ENCODE measurements around the gene PTPRG.
A peak's percentile ranks its signal among the peaks of the same experiment; 100 is the strongest.
"Not testable (repeated sequence)": the region's sequence is repeated elsewhere in the genome, so short reads cannot be mapped to it uniquely, and the experiment has no call there.

PTPRG gene

GRCh38 chr3:61803983-61804382 lies 242.6 kb downstream of the PTPRG start:
- no peak for DNase-seq (ENCODE audit: low spot score)

- DNase-seq (ENCODE audit: low spot score), result no peak
Measured at GRCh38 chr3:61804782-61805181, 243.4 kb downstream of the PTPRG start.

GRCh38 chr3:61805510-61806080 lies 244.2 kb downstream of the PTPRG start:
- no peak for DNase-seq (ENCODE audit: low spot score)

GRCh38 chr3:61806810-61807209 lies 245.4 kb downstream of the PTPRG start:
- DNase-seq (ENCODE audit: low spot score), result no peak

GRCh38 chr3:61807865-61808276 lies 246.5 kb downstream of the PTPRG start:
- DNase-seq (ENCODE audit: low spot score), result no peak

GRCh38 chr3:61808526-61808925 lies 247.2 kb downstream of the PTPRG start:
- no peak for DNase-seq (ENCODE audit: low spot score)

- DNase-seq (ENCODE audit: low spot score), result no peak
Measured at GRCh38 chr3:61808999-61809398, 247.6 kb downstream of the PTPRG start.

GRCh38 chr3:61809879-61810278 lies 248.5 kb downstream of the PTPRG start:
- DNase-seq (ENCODE audit: low spot score), result no peak

GRCh38 chr3:61810953-61811497 lies 249.7 kb downstream of the PTPRG start:
- no peak for DNase-seq (ENCODE audit: low spot score)

- DNase-seq (ENCODE audit: low spot score), result no peak
Measured at GRCh38 chr3:61811652-61812051, 250.3 kb downstream of the PTPRG start.

GRCh38 chr3:61812085-61812484 lies 250.7 kb downstream of the PTPRG start:
- no peak for DNase-seq (ENCODE audit: low spot score)

GRCh38 chr3:61812517-61812916 lies 251.1 kb downstream of the PTPRG start:
- no peak for DNase-seq (ENCODE audit: low spot score)

GRCh38 chr3:61813636-61814035 lies 252.3 kb downstream of the PTPRG start:
- no peak for DNase-seq (ENCODE audit: low spot score)

- DNase-seq (ENCODE audit: low spot score), result no peak
Measured at GRCh38 chr3:61814674-61815073, 253.3 kb downstream of the PTPRG start.

- not testable (repeated sequence) for DNase-seq (ENCODE audit: low spot score)
Measured at GRCh38 chr3:61816304-61816703, 254.9 kb downstream of the PTPRG start.

- DNase-seq (ENCODE audit: low spot score), result peak; percentile 38
Measured at GRCh38 chr3:61819861-61820260, 258.5 kb downstream of the PTPRG start.

- no peak for DNase-seq (ENCODE audit: low spot score)
Measured at GRCh38 chr3:61820306-61820992, 259.1 kb downstream of the PTPRG start.

- DNase-seq (ENCODE audit: low spot score), result no peak
Measured at GRCh38 chr3:61821823-61822251, 260.5 kb downstream of the PTPRG start.

- no peak for DNase-seq (ENCODE audit: low spot score)
Measured at GRCh38 chr3:61822588-61822987, 261.2 kb downstream of the PTPRG start.

GRCh38 chr3:61824553-61825135 lies 263.3 kb downstream of the PTPRG start:
- no peak for DNase-seq (ENCODE audit: low spot score)

GRCh38 chr3:61826161-61826560 lies 264.8 kb downstream of the PTPRG start:
- DNase-seq (ENCODE audit: low spot score), result no peak

- peak; percentile 62 for DNase-seq (ENCODE audit: low spot score)
Measured at GRCh38 chr3:61828184-61828874, 267.0 kb downstream of the PTPRG start.
